Muscle layer of colon (tissue), 2 donors: ENCODE data around the gene ZNF12.

Experiments
- H3K27ac ChIP-seq: one replicate; pipeline ENCODE4 v1.7.0; 2013; ENCODE audit warnings: low read depth, mild to moderate bottlenecking, low read length, moderate library complexity
- H3K27me3 ChIP-seq, 2 donors: one replicate each; pipeline ENCODE4 v1.7.0; 2013; ENCODE audit warnings: low read length in 2 of 2, mild to moderate bottlenecking in 2 of 2; ENCODE audit not compliant: insufficient read depth in 2 of 2, control insufficient read depth in 1 of 2
- H3K36me3 ChIP-seq: one replicate; pipeline ENCODE4 v1.7.0; 2013; ENCODE audit warnings: mild to moderate bottlenecking, low read length; ENCODE audit not compliant: insufficient read depth
- H3K4me1 ChIP-seq: one replicate; pipeline ENCODE4 v1.7.0; 2013; ENCODE audit warnings: mild to moderate bottlenecking, low read length; ENCODE audit not compliant: insufficient read depth
- H3K4me3 ChIP-seq, 2 donors: one replicate each; pipeline ENCODE4 v1.7.0; 2013; ENCODE audit warnings: low read length in 2 of 2, low read depth in 1 of 2, mild to moderate bottlenecking in 1 of 2, moderate library complexity in 1 of 2
- H3K9ac ChIP-seq: one replicate; pipeline ENCODE4 v1.7.0; 2013; ENCODE audit warnings: low read length
- H3K9me3 ChIP-seq: one replicate; pipeline ENCODE4 v1.7.0; 2013; ENCODE audit warnings: mild to moderate bottlenecking, low read length
- donor health status: abdominal sarcoma.
- donor health status: Adenocarcinoma of cecum.

ZNF12 gene

DNA sequence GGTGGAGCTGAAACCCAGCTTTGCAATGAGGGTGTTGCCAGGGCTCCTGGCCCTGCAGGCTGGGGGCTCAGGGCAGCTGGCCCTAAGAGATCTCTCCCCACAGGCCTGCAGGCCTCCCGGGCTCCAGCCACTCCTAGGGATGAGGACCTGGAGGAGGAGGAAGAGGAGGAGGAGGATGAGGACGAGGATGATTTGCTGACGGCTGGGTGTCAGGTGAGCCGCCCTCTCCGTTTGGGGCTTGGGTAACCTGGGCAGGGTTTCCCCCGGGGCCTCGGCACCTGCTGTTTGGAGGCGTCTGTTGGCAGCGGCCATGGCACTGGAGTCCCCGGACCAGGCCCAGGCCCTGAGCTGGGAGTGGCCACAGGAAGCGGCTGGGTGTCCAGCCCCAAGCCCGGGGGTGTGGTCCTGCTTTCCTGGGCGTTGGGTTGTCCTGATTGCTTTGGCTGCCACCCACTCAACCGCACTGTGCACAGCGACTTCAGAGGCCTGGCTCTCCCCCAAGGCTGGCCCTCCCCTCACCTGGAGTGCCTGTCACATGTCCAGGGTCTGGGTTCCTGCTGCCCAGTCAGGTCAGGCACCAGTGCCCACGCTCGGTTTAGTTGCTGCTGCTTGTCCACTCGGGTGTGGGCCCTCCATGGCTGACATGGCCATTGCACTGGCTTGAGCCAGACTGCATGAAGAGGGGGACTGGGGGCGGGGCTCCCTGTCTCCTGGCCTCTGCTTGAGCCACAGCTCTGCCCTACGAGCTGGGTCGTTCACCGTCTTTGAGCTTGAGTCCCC lies 63.7 kb downstream of the ZNF12 start:
- Histone ChIP-seq H3K36me3 (peaks cover 34% of the 10 kb centered on the region), H3K4me1 (peaks cover 18% of the 10 kb centered on the region), H3K9me3 (no peaks in the 10 kb centered on the region), H3K4me3 (no peak overlapping the region), H3K27ac (no peak overlapping the region), H3K9ac (no peak overlapping the region), H3K27me3 (no peaks in the 10 kb centered on the region)

GRCh38 chr7:6642239-6642839 lies 64.4 kb downstream of the ZNF12 start:
- Histone ChIP-seq H3K9ac (no peak overlapping the region), H3K4me3 (no peak overlapping the region), H3K9me3 (no peaks in the 10 kb centered on the region), H3K4me1 (peaks cover 20% of the 10 kb centered on the region), H3K27ac (no peak overlapping the region), H3K27me3 (no peaks in the 10 kb centered on the region), H3K36me3 (peaks cover 34% of the 10 kb centered on the region)

- no peaks in the 10 kb centered on the region for H3K9me3 ChIP-seq
- no peak overlapping the region for H3K4me3 ChIP-seq
- H3K27me3 ChIP-seq, result no peaks in the 10 kb centered on the region
- H3K36me3 ChIP-seq, result peaks cover 34% of the 10 kb centered on the region
- H3K9ac ChIP-seq, result no peak overlapping the region
- H3K4me1 ChIP-seq, result peaks cover 21% of the 10 kb centered on the region
- H3K27ac ChIP-seq, result no peak overlapping the region
These were observed 65.3 kb downstream of the ZNF12 start for GRCh38 chr7:6641305-6642035.

DNA sequence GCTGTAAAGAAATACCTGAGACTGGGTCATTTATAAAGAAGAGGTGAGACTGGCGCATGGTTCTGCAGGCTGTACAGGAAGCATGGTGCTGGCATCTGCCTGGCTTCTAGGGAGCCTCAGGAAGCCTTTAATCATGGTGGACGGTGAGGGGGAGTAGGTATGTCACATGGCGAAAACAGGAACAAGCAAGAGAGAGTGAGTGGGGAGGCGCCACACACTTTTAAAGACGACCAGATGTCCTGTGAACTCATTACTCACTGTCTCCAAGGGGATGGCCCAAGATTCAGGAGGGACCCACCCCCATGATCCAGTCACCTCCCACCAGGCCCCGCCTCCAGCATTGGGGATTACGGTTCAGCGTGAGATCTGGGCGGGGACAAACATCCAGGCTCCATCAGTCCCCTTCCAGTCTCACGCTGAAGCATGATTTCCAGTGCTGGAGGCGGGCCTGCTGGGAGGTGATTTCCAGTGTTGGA lies 66.5 kb downstream of the ZNF12 start:
- no peaks in the 10 kb centered on the region for H3K9me3 ChIP-seq
- no peak overlapping the region for H3K4me3 ChIP-seq
- H3K27me3 ChIP-seq, result no peaks in the 10 kb centered on the region
- peaks cover 24% of the 10 kb centered on the region for H3K4me1 ChIP-seq
- H3K27ac ChIP-seq, result no peak overlapping the region
- H3K36me3 ChIP-seq, result peaks cover 30% of the 10 kb centered on the region
- no peak overlapping the region for H3K9ac ChIP-seq

DNA sequence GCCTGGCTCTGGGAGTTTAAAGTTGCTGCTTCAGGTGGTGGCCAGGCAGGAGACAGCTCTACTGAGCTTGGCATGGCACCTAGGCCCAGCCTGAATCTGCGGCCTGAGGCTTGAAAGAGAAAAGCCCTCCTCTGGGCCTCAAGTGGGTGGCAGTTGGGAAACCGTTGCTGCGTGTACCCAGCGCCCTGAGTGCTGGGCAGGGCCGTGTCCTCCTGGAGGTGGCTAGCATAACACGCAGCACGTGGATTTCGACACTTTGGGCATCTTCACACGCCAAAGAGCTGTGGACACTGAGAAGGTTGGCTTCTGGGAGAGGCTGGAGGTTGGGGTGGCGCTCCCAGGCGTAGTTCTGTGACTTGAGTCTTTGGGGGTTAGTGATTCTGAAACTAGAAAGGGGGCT lies 67.1 kb downstream of the ZNF12 start:
- Histone ChIP-seq H3K27me3 (no peaks in the 10 kb centered on the region), H3K9me3 (no peaks in the 10 kb centered on the region), H3K4me1 (peaks cover 24% of the 10 kb centered on the region), H3K27ac (no peak overlapping the region), H3K36me3 (peaks cover 25% of the 10 kb centered on the region), H3K9ac (no peak overlapping the region), H3K4me3 (no peak overlapping the region)

- Histone ChIP-seq H3K9ac (no peak overlapping the region), H3K4me1 (peaks cover 24% of the 10 kb centered on the region), H3K36me3 (peaks cover 21% of the 10 kb centered on the region), H3K27me3 (no peaks in the 10 kb centered on the region), H3K4me3 (no peak overlapping the region), H3K9me3 (no peaks in the 10 kb centered on the region), H3K27ac (no peak overlapping the region)
These were observed 67.7 kb downstream of the ZNF12 start for GRCh38 chr7:6639032-6639431.
